A673 (cell line): ENCODE results near the gene FREM1. TPM values are rescaled to one million over a fixed set of nuclear protein-coding genes. Genes with fewer than 3 reads are reported as not detected.

Experiments
- BruUV-seq: library from RNA; stranded (reverse); fragments of 400-500 nt; replicated peaks from 2 replicates; lab custom pipeline; 2021; lab: Mats Ljungman, UMichigan
- CTCF ChIA-PET: fragments of 300-600 bp; sonication (Branson Sonifier 250); formaldehyde crosslinking; loops from one replicate; lab custom pipeline; 2022; ENCODE audit warnings: antibody characterized with exemption; lab: Charles Lee
- POLR2A ChIA-PET: fragments of 300-600 bp; sonication (Branson Sonifier 250); formaldehyde crosslinking; loops from one replicate; lab custom pipeline; 2022; ENCODE audit warnings: antibody characterized with exemption; ENCODE audit not compliant: low non-redundant PET; lab: Charles Lee
- DNase-seq: peaks from one replicate; pipeline ENCODE4 v3.0.0-alpha.2; 2015; ENCODE audit warnings: low spot score
- H3K27ac ChIP-seq: fragments of 200-600 bp; sonication (generic); 2 replicates; pipeline ENCODE4 v1.5.1; 2016; ENCODE audit warnings: mixed run types, low read depth, mild to moderate bottlenecking, mixed read lengths, antibody characterized with exemption, low read length; ENCODE audit not compliant: poor library complexity, severe bottlenecking
- H3K27me3 ChIP-seq: fragments of 200-600 bp; sonication (generic); replicated peaks from 2 replicates; pipeline ENCODE4 v1.6.1; 2017; ENCODE audit warnings: mixed run types, low read depth, mild to moderate bottlenecking, mixed read lengths, antibody characterized with exemption, low read length; ENCODE audit not compliant: insufficient read depth, poor library complexity
- H3K36me3 ChIP-seq: fragments of 200-600 bp; sonication (generic); 2 replicates; pipeline ENCODE4 v1.6.1; 2016; ENCODE audit warnings: mixed run types, mild to moderate bottlenecking, mixed read lengths, antibody characterized with exemption, low read length; ENCODE audit not compliant: insufficient read depth, poor library complexity, severe bottlenecking
- H3K4me1 ChIP-seq: fragments of 200-600 bp; sonication (generic); 2 replicates; pipeline ENCODE4 v1.6.1; 2017; ENCODE audit warnings: mixed run types, mild to moderate bottlenecking, mixed read lengths, antibody characterized with exemption, low read length; ENCODE audit not compliant: insufficient read depth, poor library complexity, severe bottlenecking
- H3K4me3 ChIP-seq: fragments of 200-600 bp; sonication (generic); 2 replicates; pipeline ENCODE4 v1.5.1; 2016; ENCODE audit warnings: low read depth, mixed run types, mild to moderate bottlenecking, mixed read lengths, low read length; ENCODE audit not compliant: poor library complexity, severe bottlenecking
- H3K9me3 ChIP-seq: fragments of 200-600 bp; sonication (generic); 2 replicates; pipeline ENCODE4 v1.6.1; 2016; ENCODE audit warnings: mixed run types, low read depth, mild to moderate bottlenecking, mixed read lengths, antibody characterized with exemption, low read length; ENCODE audit not compliant: poor library complexity, severe bottlenecking
- EZH2 ChIP-seq: fragments of 200-600 bp; sonication (generic); IDR thresholded peaks from 2 replicates; pipeline ENCODE4 v1.6.1; 2017; ENCODE audit warnings: borderline replicate concordance, low read depth, mild to moderate bottlenecking, mixed read lengths, antibody characterized with exemption, low read length; ENCODE audit not compliant: poor library complexity, severe bottlenecking
- intact Hi-C: fragments of 100-400 bp; cut with micrococcal nuclease; formaldehyde crosslinking; loops from one replicate; pipeline ENCODE4 v1.10.0; 2022; ENCODE audit not compliant: unreplicated experiment
- total RNA-seq: library from RNA; stranded (reverse); gene quantifications from 2 replicates; pipeline ENCODE4 v1.2.3, GENCODE V29; 2021
- TF ChIP-seq, protein P1 (sequence below): fragments of 300-800, 200-600 bp; sonication (generic); conservative IDR thresholded peaks from 2 replicates; pipeline ENCODE4 v1.5.1; 2017; ENCODE audit warnings: low read depth, mild to moderate bottlenecking, antibody characterized with exemption, low read length, moderate library complexity, mixed read lengths

The FREM1 gene
- total RNA-seq, 1 experiment from 2014 or later = 4.2 TPM

GRCh38 chr9:14687042-14687719, 223.0 kb downstream of the FREM1 start:
- Histone ChIP-seq H3K27me3 (no peaks in the 10 kb centered on the region), H3K4me3 (no peak overlapping the region), H3K27ac (no peak overlapping the region), H3K4me1 (peaks cover 22% of the 10 kb centered on the region), H3K36me3 (peaks cover 32% of the 10 kb centered on the region), H3K9me3 (no peaks in the 10 kb centered on the region)
- POLR2A ChIA-PET = no interaction called here
- CTCF ChIA-PET = no interaction called here
- no peak for TF ChIP-seq EZH2
- TF ChIP-seq, protein P1, sequence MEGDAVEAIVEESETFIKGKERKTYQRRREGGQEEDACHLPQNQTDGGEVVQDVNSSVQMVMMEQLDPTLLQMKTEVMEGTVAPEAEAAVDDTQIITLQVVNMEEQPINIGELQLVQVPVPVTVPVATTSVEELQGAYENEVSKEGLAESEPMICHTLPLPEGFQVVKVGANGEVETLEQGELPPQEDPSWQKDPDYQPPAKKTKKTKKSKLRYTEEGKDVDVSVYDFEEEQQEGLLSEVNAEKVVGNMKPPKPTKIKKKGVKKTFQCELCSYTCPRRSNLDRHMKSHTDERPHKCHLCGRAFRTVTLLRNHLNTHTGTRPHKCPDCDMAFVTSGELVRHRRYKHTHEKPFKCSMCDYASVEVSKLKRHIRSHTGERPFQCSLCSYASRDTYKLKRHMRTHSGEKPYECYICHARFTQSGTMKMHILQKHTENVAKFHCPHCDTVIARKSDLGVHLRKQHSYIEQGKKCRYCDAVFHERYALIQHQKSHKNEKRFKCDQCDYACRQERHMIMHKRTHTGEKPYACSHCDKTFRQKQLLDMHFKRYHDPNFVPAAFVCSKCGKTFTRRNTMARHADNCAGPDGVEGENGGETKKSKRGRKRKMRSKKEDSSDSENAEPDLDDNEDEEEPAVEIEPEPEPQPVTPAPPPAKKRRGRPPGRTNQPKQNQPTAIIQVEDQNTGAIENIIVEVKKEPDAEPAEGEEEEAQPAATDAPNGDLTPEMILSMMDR = no peak
- no TSS peak for BruUV-seq
- no peak for DNase-seq
- intact Hi-C loops = no loop called here

DNA sequence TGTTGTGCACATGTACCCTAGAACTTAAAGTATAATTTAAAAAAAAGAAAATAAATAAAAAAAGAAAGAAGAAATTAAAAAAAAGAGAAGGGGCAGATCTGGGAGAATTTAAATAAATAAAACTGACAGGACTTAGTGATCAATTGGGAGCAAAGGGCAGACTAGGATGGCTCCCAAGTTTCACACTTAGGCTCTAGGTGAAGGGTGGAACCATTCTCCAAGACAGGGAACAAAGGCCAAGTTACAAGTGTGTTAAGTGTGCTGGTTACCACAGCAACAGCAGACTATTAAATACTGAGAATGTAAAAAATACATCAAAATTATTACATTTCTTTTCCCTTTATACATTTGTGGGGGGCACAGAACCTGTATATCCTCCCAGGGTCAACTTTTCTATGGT, 224.1 kb downstream of the FREM1 start:
- Histone ChIP-seq H3K9me3 (no peaks in the 10 kb centered on the region), H3K27ac (no peak overlapping the region), H3K36me3 (peaks cover 32% of the 10 kb centered on the region), H3K27me3 (no peaks in the 10 kb centered on the region), H3K4me3 (no peak overlapping the region), H3K4me1 (peaks cover 22% of the 10 kb centered on the region)
- BruUV-seq = no TSS peak
- intact Hi-C loops = no loop called here
- CTCF ChIA-PET = no interaction called here
- TF ChIP-seq EZH2 = no peak
- TF ChIP-seq, protein P1 = no peak
- no peak for DNase-seq
- POLR2A ChIA-PET = no interaction called here

Other genes starting within 250 kb of the FREM1 start
- gene ZDHHC21, start 217.0 kb downstream of the FREM1 start, total RNA-seq = 22.7 and 30.4 TPM in 2 replicates
- 27.7 and 28.8 TPM in 2 replicates for gene CER1, start 187.7 kb downstream of the FREM1 start, total RNA-seq